Stomach (tissue), 9 donors: ENCODE results near the gene RSPO3. TPM values are rescaled to one million over a fixed set of nuclear protein-coding genes. Genes with fewer than 3 reads are reported as not detected.
A peak's percentile ranks its signal among the peaks of the same experiment; 100 is the strongest.

ENCODE experiments used
- DNase-seq, 2 donors: peaks; one replicate each; pipeline versions ENCODE4 v3.0.0 to v3.0.0-alpha.2; 2013 to 2019
- H3K27ac ChIP-seq, 5 donors: fragments of 200-600 bp in 4 of 5; sonication (generic) in 4 of 5; one replicate each; pipeline ENCODE4 v1.5.1; 2013 to 2019; ENCODE audit warnings: mild to moderate bottlenecking in 1 of 5, moderate library complexity in 1 of 5
- H3K27me3 ChIP-seq, 3 donors: fragments of 200-600 bp; sonication (generic); one replicate each; pipeline ENCODE4 v1.5.1; 2017 to 2019; ENCODE audit warnings: mixed run types in 1 of 3
- H3K36me3 ChIP-seq, 4 donors: fragments of 200-600 bp; sonication (generic); 1 replicate in 3 of 4; 2 replicates in 1 of 4; pipeline ENCODE4 v1.5.1; 2016 to 2019
- H3K4me1 ChIP-seq, 4 donors: fragments of 200-600 bp; sonication (generic); one replicate each; pipeline ENCODE4 v1.5.1; 2016 to 2019
- H3K4me3 ChIP-seq, 4 donors: fragments of 200-600 bp; sonication (generic) in 3 of 4; one replicate each; pipeline ENCODE4 v1.5.1; 2016 to 2019; ENCODE audit warnings: mild to moderate bottlenecking in 1 of 4
- H3K9me3 ChIP-seq, 4 donors: fragments of 200-600 bp; sonication (generic); one replicate each; pipeline ENCODE4 v1.5.1; 2016 to 2019
- EP300 ChIP-seq: sonication (generic); formaldehyde crosslinking; IDR thresholded peaks from one replicate; pipeline ENCODE4 v1.6.1; 2017; ENCODE audit warnings: antibody characterized with exemption
- POLR2A ChIP-seq, 4 donors: fragments of 450-650 bp; IDR thresholded peaks; one replicate each; pipeline ENCODE4 v1.6.1; 2016; ENCODE audit warnings: antibody characterized with exemption in 4 of 4, control low read depth in 2 of 4, mild to moderate bottlenecking in 1 of 4, moderate library complexity in 1 of 4
- POLR2AphosphoS5 ChIP-seq, 3 donors: sonication (generic); formaldehyde crosslinking; IDR thresholded peaks; one replicate each; pipeline ENCODE4 v1.6.1; 2016; ENCODE audit warnings: antibody characterized with exemption in 3 of 3
- WGBS, 5 donors: extraction: QIAGEN DNeasy Blood & Tissue Kit in 3 of 5; methylation state at CpG; one replicate each; pipeline versions ENCODE4 v1.1.5 to v1.1.7; 2013 to 2018; 5-methylcytosine and 5-hydroxymethylcytosine counted together
- intact Hi-C: fragments of 100-400 bp; cut with DNase I; formaldehyde crosslinking; loops from one replicate; pipeline ENCODE4 v1.15.1; 2023; ENCODE audit warnings: low total_unique reads
- polyA plus RNA-seq, 3 donors: library from polyadenylated mRNA; stranded (reverse); fragments of 200-250 nt; gene quantifications; one replicate each; pipeline ENCODE4 v1.2.3, GENCODE V29; 2013
- total RNA-seq, 5 donors: library from RNA; depleted of rRNA; stranded (reverse); fragments of >200 nt; gene quantifications; one replicate each; pipeline versions ENCODE4 v1.1.0 to v1.2.3, GENCODE V29; 2014 to 2016
- TF ChIP-seq, protein P1 (sequence below), 7 experiments: fragments of 450-650 bp in 4 of 7; fragments of 200-600 bp in 3 of 7; sonication (generic) in 3 of 7; IDR thresholded peaks; one replicate each; pipeline ENCODE4 v1.5.1; 2016 to 2019; ENCODE audit warnings: antibody characterized with exemption in 7 of 7, control low read depth in 2 of 7, mild to moderate bottlenecking in 1 of 7
- donor health status: healthy with polysubstance abuse.
- donor health status: Bipolar disorder and iron deficiency.
- donor health status: healthy.

The RSPO3 gene
- total and polyA plus RNA-seq, 8 donors = 2.0 to 59.5 (median 7.6) TPM

DNA sequence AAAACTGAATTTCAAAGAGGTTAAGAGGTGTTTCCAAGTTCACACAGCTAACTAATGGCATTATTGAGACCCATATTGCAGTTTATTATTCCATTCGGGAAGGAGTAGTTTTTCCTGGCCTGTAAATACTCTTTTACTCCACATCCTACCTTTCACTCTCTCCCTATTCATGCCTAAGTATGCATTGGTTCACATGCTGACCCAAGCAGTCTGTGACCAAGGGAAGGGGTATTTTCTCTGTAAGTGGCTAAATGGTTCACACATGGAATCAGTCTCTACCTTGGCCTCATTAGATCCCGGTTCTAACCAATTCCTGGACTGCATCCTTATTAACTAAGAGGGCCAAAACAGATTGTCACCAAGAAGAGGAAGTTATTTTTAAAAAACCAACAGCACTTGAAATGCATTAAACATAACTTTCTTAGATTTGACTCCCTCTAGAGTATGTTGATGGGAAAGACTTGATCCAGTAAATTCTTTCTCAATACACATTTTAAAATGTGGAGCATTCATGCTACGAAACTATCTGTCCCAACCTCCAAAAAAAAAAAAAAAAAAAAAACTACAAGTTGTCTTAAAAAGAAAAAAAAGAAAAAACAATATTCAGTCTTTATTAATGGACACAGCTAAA lies 17.8 kb upstream of the RSPO3 start:
- Histone ChIP-seq H3K27me3 (no peaks in the 10 kb centered on the region), H3K9me3 (no peaks in the 10 kb centered on the region), H3K27ac (no peak overlapping the region), H3K4me1 (peaks cover 0 to 5% (median 0%) of the 10 kb centered on the region in 4 donors), H3K36me3 (no peaks in the 10 kb centered on the region), H3K4me3 (no peak overlapping the region)
- WGBS, 5 donors = 20 to 39% (median 30%) methylated on average over 3 of the region's 3 CpGs
- DNase-seq = peak in 1 of 2 donors; percentile 17
- intact Hi-C loops = no loop called here
- no peak for TF ChIP-seq EP300

DNA sequence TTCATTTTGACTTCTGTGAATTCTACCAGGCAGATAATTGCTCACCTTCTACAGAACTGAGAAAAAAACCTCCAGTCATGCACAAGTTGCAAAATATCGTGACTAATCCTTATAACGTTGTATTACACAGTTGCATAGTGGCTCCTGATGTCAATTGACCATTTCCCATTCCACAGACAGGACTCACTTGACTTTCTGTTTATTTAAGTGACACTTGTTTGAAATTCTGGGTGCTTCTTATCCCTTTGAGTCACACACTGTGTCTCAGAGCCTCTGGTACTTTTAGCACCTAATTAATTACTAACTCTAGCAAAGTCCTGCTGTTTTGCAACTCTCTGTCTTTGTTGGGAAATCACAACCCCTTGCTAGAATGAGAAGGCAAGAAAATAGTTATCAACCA lies 16.2 kb upstream of the RSPO3 start:
- H3K4me3 ChIP-seq = no peak overlapping the region
- no peaks in the 10 kb centered on the region for H3K27me3 ChIP-seq
- DNase-seq = no peak
- intact Hi-C loops = no loop called here
- 30 to 55% (median 47%) methylated on average over 2 of the region's 2 CpGs for WGBS, 5 donors
- H3K4me1 ChIP-seq = peaks cover 0 to 5% (median 0%) of the 10 kb centered on the region in 4 donors
- TF ChIP-seq EP300 = no peak
- TF ChIP-seq, protein P1, sequence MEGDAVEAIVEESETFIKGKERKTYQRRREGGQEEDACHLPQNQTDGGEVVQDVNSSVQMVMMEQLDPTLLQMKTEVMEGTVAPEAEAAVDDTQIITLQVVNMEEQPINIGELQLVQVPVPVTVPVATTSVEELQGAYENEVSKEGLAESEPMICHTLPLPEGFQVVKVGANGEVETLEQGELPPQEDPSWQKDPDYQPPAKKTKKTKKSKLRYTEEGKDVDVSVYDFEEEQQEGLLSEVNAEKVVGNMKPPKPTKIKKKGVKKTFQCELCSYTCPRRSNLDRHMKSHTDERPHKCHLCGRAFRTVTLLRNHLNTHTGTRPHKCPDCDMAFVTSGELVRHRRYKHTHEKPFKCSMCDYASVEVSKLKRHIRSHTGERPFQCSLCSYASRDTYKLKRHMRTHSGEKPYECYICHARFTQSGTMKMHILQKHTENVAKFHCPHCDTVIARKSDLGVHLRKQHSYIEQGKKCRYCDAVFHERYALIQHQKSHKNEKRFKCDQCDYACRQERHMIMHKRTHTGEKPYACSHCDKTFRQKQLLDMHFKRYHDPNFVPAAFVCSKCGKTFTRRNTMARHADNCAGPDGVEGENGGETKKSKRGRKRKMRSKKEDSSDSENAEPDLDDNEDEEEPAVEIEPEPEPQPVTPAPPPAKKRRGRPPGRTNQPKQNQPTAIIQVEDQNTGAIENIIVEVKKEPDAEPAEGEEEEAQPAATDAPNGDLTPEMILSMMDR (IDR thresholded peaks at IDR 0.05) = no peak
- TF ChIP-seq POLR2A (IDR thresholded peaks at IDR 0.05) = no peak
- peak; percentile 44 to 82 (median 44) for TF ChIP-seq POLR2AphosphoS5 (IDR thresholded peaks at IDR 0.05)
- H3K36me3 ChIP-seq = no peaks in the 10 kb centered on the region
- H3K27ac ChIP-seq = no peak overlapping the region
- no peaks in the 10 kb centered on the region for H3K9me3 ChIP-seq

DNA sequence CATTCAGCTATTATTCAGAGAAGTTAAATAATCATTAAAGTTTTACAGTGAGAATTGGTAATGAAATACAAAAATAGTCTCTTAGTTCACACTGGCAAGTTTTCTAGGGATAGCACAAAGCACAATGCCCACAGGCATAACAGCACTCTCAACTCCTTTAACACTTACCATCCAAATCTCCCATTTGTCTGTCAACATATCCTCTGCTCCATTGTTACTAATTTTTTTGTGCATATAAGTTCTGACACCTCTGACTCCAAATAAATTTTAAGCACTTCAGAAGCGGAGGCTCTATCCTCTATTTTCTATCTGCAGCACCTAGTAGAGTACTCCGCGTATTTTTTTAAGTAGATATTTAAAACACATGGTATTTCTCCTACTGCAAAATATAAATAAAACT lies 15.6 kb upstream of the RSPO3 start:
- no peak for TF ChIP-seq POLR2AphosphoS5 (IDR thresholded peaks at IDR 0.05)
- TF ChIP-seq, protein P1 (IDR thresholded peaks at IDR 0.05) = no peak
- no peak for TF ChIP-seq EP300
- no peak for TF ChIP-seq POLR2A (IDR thresholded peaks at IDR 0.05)
- intact Hi-C loops = no loop called here
- H3K4me3 ChIP-seq = no peak overlapping the region
- H3K4me1 ChIP-seq = peaks cover 0 to 5% (median 0%) of the 10 kb centered on the region in 4 donors
- no peak for DNase-seq
- H3K36me3 ChIP-seq = no peaks in the 10 kb centered on the region
- H3K9me3 ChIP-seq = no peaks in the 10 kb centered on the region
- 92 to 96% (median 94%) methylated on average over 3 of the region's 3 CpGs for WGBS, 5 donors
- no peak overlapping the region for H3K27ac ChIP-seq
- H3K27me3 ChIP-seq = no peaks in the 10 kb centered on the region

GRCh38 chr6:127103482-127103881 lies 15.0 kb upstream of the RSPO3 start:
- Histone ChIP-seq H3K27me3 (no peaks in the 10 kb centered on the region), H3K36me3 (no peaks in the 10 kb centered on the region), H3K27ac (no peak overlapping the region), H3K4me1 (peaks cover 0 to 5% (median 0%) of the 10 kb centered on the region in 4 donors), H3K9me3 (no peaks in the 10 kb centered on the region), H3K4me3 (no peak overlapping the region)
- intact Hi-C loops = no loop called here
- DNase-seq = no peak
- TF ChIP-seq POLR2AphosphoS5 (IDR thresholded peaks at IDR 0.05) = no peak
- no peak for TF ChIP-seq EP300
- no peak for TF ChIP-seq POLR2A (IDR thresholded peaks at IDR 0.05)
- TF ChIP-seq, protein P1 (IDR thresholded peaks at IDR 0.05) = no peak
- WGBS, 5 donors = 39 to 59% (median 56%) methylated on average over 2 of the region's 2 CpGs

DNA sequence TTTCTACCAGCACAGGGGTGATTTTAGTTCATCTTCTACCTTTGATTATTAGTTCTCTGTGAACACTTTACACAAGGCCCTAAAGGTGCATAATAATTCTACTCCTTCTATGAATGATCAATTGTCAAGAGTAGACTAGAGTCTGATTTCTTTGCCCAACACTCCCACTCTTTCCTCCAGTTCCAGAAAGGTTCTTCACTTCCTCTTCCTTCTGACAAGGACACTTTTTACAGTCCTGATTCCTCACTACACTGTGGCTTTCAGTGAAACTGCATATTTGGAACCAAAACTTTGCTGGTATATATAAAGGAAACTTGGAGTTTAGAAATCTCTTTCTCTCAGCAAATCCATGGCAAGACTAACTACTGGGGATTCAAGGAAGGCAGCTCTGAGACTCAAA lies 10.6 kb upstream of the RSPO3 start:
- H3K27me3 ChIP-seq = no peaks in the 10 kb centered on the region
- H3K4me3 ChIP-seq = no peak overlapping the region
- TF ChIP-seq EP300 (no peak), POLR2AphosphoS5 (IDR thresholded peaks at IDR 0.05) (no peak)
- TF ChIP-seq, protein P1 (IDR thresholded peaks at IDR 0.05) = no peak
- H3K4me1 ChIP-seq = no peaks in the 10 kb centered on the region
- DNase-seq = no peak
- H3K27ac ChIP-seq = no peak overlapping the region
- H3K9me3 ChIP-seq = no peaks in the 10 kb centered on the region
- H3K36me3 ChIP-seq = no peaks in the 10 kb centered on the region
- intact Hi-C loops = no loop called here
